GM18951 (cell line): ENCODE data around the gene SPAG6.
A peak's percentile ranks its signal among the peaks of the same experiment; 100 is the strongest.

ENCODE experiments used
- POLR2A ChIP-seq: IDR thresholded peaks from 4 replicates; pipeline ENCODE4 v1.6.1; 2011; ENCODE audit warnings: mild to moderate bottlenecking; ENCODE audit not compliant: insufficient read length, insufficient read depth; ENCODE audit errors: extremely low read depth
- in situ Hi-C: fragments of 300-500 bp; cut with MboI; formaldehyde crosslinking; loops from one replicate; pipeline ENCODE4 v1.12.0; 2022; ENCODE audit warnings: low sequenced_read_pairs, mixed read lengths, inconsistent platforms; ENCODE audit not compliant: unreplicated experiment

The SPAG6 gene

DNA sequence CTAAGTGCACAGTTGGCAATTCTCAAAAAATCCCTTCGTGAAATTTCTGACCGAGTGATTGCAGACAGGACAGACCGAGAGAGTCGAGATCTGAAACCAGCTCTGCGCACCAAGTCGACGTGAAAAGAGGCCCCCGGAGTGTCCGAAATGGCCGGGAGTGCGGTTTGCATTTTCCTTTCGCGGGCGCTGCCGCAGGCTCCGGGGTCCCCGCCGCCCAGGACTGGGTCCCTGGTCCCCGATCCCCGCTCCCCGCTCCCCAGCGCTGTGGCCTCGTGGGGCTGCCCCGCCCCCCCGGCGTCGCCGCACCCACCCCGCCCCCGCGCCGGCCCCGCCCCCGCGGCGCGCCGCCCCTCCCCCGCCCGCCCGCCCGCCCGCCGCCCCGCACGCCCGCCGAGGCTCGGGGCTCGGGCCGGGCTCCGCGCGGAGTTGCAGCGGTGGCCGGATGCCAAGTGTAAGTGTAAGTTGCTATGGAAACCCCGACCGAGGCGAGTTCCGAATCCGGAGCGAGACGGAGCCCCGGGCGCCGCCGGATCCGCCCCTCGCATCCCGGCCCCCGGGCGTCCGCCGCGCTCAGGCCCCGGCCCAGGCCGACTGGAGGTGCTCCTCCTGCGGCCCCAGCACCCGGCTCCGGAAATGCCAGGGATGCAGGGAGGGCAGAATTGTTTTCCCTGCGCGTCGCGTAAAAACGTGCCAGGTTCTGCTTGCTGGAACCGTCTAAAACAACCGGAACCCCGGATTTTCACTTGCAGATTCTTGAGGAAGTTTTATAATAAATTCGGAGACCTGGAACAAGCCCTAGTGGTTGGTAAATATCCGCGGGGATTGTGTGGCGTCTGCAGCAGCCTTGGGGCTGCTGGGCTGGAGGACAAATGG lies 19.8 kb upstream of the SPAG6 start:
- in situ Hi-C loops: no loop called here
- TF ChIP-seq POLR2A: peak; percentile 24

DNA sequence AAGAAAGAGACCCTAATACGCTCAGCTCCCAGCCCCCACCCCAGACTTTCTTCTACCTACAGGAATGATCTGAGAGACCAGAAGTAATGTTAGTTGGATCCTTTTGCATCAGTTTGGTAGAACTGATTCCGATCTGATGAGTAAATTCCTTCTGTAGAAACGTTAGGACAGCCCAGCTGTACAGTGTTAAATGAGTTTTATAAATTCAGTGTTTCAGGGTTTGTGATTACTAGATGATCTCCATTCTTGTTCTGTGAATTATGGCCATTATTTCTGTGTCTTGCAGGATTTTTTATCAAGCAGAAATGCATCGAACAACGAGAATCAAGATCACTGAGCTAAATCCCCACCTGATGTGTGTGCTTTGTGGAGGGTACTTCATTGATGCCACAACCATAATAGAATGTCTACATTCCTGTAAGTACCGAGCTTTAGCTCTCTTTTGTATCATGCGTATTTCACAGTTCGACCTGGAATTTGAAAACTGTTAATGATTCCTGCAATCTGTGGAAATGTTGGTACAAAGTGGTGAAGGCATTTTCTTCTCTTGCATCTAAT lies 19.1 kb upstream of the SPAG6 start:
- in situ Hi-C loops: no loop called here
- TF ChIP-seq POLR2A: no peak

DNA sequence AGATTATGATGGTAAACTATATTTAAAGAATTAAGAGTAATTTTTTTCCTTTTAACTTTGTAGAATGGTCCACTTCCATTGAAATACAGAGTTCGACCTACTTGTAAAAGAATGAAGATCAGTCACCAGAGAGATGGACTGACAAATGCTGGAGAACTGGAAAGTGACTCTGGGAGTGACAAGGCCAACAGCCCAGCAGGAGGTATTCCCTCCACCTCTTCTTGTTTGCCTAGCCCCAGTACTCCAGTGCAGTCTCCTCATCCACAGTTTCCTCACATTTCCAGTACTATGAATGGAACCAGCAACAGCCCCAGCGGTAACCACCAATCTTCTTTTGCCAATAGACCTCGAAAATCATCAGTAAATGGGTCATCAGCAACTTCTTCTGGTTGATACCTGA lies 16.1 kb upstream of the SPAG6 start:
- in situ Hi-C loops: no loop called here
- TF ChIP-seq POLR2A: no peak

DNA sequence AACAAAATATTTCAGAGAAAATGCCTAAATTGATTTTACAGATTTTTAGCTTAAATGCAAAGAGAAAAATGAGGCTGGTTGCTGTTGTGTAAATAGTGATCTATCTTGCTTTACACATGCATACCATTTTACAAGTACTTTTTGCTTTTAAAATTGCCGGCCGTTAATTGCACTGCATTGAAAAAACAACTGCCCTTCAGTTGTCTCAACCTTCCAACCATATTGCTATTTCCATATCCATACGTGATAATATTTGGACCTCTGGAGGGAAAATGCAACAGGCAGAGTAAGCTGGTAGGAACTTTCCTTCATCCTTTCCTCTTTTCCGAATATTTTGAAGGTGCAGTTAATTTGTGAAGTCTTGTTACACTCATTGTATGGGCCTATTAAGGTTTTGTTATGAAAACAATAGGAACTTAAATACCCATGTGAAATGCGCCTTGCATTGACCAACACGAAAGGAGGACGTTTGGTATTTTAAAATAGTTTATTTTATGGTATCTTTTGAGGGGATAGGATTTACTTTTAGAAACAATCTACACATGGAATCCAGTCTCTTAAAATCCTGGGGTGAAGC lies 13.1 kb upstream of the SPAG6 start:
- in situ Hi-C loops: no loop called here
- no peak for TF ChIP-seq POLR2A

DNA sequence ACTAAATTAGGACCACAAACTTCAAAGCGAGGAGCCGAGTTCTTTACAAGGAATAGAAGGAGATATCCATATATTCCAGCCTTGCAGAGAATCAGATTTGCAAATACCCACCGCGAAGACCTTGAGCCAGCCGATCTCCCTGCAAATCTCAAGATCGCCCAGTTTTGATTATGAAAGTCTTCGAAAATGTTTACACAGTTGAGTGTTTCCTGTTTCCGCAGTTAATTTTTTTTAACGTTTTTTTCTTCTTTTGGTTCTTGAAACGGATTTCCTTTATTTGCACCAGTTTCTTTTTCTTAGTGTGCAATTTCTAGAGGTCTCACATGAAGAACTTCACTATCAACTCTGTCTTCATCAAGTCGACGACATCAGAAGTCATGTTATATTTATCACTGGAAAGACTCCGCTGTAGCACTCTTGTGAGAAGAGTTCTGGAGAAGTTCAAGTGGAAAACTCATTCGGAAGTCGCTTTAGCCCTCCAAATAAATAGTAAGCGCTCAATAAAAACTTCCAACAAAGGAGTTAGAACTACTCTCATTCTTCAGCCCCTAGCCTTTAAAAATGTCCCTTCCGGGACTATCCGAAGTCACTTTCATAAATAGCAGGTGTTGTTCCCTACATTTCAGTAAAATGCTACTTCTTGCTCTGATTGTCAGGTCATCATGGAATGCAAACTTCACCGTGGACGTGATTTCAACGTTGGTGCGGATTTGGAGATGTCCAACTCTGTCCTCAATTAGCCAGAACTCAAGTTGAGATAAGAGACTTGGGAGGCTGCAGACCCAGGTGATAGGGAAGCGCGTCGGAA lies 11.9 kb upstream of the SPAG6 start:
- in situ Hi-C loops: no loop called here
- no peak for TF ChIP-seq POLR2A

DNA sequence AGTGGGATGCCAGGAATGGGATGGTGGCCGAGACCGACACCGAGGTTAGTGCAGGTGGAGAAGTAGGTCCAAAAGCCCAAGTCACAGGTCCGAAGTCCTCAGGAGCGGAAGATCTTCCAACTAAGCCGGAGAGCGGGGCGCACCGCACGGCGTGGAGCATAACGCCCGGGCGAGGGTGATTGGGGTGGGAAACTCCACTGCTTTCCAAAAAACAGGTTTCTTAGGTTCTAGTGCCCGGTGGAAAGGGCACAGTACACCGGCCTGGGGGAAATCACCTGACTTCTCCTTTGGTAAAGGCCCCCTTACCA lies 11.4 kb upstream of the SPAG6 start:
- in situ Hi-C loops: no loop called here

DNA sequence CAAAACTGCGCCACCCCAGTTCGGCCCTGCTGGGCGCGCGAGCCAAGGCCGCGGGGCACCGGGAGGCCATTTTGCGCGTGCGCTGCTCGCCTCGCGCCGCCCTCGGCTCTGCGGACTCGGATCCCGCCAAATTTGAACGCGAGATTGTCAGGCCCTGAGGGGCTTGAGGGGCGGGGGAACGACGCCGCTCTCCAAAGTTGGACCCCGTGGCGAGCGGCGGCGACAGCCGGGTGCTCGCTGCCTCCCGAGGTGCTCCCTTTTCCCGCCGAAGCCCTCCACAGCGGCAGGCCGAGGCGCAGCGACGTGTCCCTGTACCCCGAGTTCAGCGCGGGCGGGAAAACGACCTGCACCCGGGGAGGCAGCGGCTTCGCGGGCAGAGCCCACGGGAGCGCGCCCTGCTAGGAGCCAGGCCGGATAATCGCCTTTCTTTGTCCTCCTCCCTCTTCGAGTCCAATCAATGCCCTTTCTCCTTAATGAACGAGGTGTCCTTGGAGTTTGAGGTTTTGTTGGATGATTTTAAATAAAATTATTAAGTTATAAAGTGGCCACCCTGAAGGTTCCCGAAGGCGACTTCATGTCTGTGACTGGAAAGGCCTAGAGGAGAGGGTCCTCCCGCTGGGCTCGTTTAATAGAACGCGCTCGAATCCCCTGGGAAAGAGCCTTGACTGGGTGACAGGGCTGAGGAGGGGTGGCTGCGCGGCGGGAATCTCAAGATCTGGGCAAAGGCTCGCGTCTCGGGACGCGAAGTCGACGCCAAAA lies 10.7 kb upstream of the SPAG6 start:
- in situ Hi-C loops: no loop called here
- TF ChIP-seq POLR2A: no peak

More for the DNA sequence above, 11.4 kb upstream of the SPAG6 start:
- TF ChIP-seq POLR2A: no peak

DNA sequence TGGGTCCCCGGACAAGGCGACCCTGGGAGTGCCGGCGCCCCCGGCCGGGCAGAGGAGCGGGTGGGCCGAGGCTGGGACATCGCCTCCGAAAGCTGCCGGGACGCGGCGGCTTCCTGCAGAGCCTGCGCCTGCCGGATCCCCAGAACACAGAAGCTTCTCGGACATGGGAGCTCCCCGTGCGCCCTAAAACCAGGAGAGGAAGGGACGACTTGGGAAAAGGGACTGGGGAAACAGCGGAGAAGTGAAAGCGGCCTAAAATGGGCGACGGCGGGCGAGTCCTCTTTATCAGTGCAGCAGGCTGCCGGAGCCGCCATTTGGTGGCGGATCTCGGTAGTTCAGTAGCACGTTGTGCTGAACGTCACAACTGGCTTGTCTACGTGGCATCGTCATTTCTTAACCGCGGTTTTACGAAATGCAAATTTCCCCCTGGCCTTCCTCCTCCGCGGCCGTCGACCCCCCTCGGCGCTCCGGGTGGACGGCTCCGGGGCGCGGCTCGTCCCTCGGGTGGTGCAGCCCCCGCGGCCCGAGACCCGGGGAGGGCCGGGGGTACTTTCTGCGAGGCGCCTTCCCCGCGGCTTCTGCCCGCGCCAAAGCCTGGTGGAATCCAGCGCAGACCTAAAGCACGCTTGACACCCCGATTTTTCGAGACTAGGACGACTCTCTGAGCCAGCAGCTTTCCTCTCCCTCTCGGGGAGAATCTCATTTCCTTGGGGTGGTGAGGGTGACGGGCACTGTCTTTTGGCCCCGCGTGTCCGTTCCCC lies 9.9 kb upstream of the SPAG6 start:
- in situ Hi-C loops: no loop called here
- peak; percentile 59 for TF ChIP-seq POLR2A

DNA sequence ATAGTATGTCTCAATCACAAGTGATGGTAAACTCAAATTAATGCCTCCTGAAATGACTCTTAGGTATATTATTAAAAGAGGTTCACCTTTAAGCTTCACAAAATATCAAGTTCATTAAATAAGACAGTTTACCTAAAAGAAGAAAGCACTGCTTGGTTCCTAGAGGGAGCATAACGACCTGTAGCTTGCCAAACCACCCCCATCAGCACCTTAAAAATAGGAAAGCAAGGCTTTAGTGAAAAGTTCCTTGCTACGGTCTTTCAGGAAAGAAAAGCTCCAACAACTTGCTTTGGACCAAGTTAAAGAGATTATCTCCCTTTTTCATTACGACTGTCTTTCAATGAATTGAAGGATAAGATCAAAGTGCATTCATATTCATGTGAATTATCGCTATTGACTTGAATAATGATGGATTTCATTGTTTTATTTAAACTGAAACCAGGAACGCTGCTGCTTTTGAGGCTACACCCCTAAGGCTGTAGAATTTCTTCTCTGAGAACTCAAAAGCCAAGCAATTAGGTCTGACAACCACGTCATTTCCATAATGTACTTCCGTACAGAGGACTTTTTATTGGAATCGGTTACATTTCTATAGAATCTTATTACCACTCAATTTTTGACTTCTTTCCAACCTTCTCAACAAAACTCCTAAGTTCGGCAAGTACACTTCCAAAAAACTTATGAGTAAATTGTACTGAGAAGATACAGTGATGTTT lies 7.0 kb upstream of the SPAG6 start:
- in situ Hi-C loops: no loop called here
- TF ChIP-seq POLR2A: no peak

DNA sequence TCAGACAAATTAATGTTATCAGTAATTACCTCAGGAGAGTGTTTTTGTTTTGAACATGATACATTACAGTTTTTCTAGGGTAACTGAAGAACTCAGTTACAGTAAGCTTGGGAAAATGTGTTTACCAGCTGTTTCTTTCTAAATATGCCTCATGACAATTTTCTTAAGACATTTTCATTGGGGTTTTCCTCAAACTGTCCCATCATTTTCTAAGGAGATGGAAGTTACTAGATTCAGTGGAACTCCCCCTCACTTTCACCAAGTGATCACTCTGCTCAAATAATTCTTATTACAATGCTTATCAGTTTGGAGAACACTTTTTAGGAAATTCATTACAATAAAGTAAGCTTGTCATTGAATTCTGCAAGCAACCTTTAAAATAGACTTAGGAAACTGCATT lies 6.4 kb upstream of the SPAG6 start:
- in situ Hi-C loops: no loop called here
- no peak for TF ChIP-seq POLR2A

DNA sequence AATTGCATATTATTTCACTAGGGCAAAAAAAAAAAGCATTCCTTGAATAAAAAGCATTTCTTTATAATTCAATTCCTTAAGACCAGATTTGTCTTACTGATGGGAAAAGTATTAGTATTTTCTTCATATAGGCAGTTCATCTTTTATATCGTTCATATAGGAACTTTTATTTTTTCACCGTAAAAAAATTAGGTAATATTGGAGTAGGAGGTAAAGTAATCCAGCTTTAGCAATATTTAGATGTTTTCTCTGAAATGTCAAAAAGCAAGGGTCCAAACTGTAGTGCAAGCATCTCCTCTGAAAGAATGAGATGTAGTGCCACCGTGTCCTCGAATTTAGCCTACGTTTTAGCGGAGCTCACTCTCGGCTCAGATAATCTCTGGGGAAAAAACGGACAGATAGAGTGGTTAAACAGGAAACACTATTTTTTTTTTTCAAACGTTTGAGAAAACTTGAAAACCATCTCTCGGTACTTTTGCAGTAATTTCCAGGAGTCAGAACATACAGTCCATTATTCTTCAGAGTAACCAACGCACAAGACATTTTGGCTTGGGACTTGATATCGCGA lies 5.5 kb upstream of the SPAG6 start:
- no peak for TF ChIP-seq POLR2A
- in situ Hi-C loops: no loop called here
